ENCODE data around the gene HLA-G.

HLA-G gene

DNA sequence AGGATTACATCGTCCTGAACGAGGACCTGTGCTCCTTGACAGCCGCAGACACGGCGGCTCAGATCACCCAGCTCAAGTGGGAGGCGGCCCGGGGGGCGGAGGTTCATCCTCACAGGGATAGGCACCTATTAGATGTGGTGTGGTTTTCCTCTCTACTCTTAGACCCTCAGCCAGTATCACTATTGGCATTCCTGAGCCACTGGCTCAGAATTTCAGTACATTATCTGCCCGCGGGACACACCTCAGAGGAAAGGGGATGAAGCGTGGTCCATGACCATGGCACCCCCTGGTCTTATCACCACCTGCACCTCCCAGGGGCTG is 34.6 kb upstream of the HLA-G start:
- H4K20me1 ChIP-seq (ENCODE audit: insufficient read depth, low read length, poor library complexity, severe bottlenecking), result no peaks in the 10 kb centered on the region
- H3K9me2 ChIP-seq (replicated peaks; ENCODE audit: low read depth, low read length), result no peaks in the 10 kb centered on the region
- no peak overlapping the region for H2AFZ ChIP-seq (ENCODE audit: low read length)
- H3K4me2 ChIP-seq (ENCODE audit: low read depth, low read length, poor library complexity, severe bottlenecking), result no peak overlapping the region
- H3K79me2 ChIP-seq (ENCODE audit: insufficient read depth, low read length), result no peaks in the 10 kb centered on the region
- TF ChIP-seq, protein P1, sequence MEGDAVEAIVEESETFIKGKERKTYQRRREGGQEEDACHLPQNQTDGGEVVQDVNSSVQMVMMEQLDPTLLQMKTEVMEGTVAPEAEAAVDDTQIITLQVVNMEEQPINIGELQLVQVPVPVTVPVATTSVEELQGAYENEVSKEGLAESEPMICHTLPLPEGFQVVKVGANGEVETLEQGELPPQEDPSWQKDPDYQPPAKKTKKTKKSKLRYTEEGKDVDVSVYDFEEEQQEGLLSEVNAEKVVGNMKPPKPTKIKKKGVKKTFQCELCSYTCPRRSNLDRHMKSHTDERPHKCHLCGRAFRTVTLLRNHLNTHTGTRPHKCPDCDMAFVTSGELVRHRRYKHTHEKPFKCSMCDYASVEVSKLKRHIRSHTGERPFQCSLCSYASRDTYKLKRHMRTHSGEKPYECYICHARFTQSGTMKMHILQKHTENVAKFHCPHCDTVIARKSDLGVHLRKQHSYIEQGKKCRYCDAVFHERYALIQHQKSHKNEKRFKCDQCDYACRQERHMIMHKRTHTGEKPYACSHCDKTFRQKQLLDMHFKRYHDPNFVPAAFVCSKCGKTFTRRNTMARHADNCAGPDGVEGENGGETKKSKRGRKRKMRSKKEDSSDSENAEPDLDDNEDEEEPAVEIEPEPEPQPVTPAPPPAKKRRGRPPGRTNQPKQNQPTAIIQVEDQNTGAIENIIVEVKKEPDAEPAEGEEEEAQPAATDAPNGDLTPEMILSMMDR (conservative IDR thresholded peaks at IDR 0.05; ENCODE audit: low read length), result no peak
- TF ChIP-seq EZH2phosphoT487 (IDR thresholded peaks at IDR 0.05; ENCODE audit: borderline replicate concordance), result no peak
- H3K4me1 ChIP-seq (ENCODE audit: insufficient read depth, low read length, poor library complexity, severe bottlenecking), result no peaks in the 10 kb centered on the region
- no peaks in the 10 kb centered on the region for H3K36me3 ChIP-seq (ENCODE audit: insufficient read depth, low read length)
- no peak overlapping the region for H3K4me3 ChIP-seq (ENCODE audit: low read length, poor library complexity, severe bottlenecking)
- H3K27me3 ChIP-seq (ENCODE audit: insufficient read depth, low read length, poor library complexity, severe bottlenecking), result peaks cover 6% of the 10 kb centered on the region
- no peaks in the 10 kb centered on the region for H3F3A ChIP-seq (ENCODE audit: low read depth)
- no peaks in the 10 kb centered on the region for H3K9me3 ChIP-seq (ENCODE audit: insufficient read depth, low read depth, low read length)
- no peak overlapping the region for H3K9ac ChIP-seq (ENCODE audit: low read depth, low read length, poor library complexity, severe bottlenecking)

DNA sequence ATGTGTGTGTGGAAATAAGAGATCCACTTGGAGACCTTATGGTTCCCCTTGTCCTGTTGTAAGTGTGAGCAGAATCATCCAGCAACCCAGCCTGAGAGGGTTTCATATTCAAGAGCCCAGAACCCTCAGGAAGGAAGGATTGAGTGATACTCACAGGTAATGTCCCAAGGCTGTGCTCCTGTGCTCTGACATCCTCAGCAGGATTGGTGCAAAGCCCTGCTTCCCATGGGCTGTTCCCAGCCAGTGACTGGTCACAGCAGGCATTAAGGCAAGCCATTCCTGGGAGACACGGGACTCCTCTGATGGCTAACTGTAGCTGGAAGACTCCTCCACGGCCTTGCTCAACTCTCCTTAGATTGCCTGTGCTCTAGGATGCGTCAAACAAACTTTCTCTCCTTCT is 33.8 kb upstream of the HLA-G start:
- Histone ChIP-seq H3K4me3 (ENCODE audit: low read length, poor library complexity, severe bottlenecking) (no peak overlapping the region), H3K4me2 (ENCODE audit: low read depth, low read length, poor library complexity, severe bottlenecking) (no peak overlapping the region), H3K9ac (ENCODE audit: low read depth, low read length, poor library complexity, severe bottlenecking) (no peak overlapping the region), H4K20me1 (ENCODE audit: insufficient read depth, low read length, poor library complexity, severe bottlenecking) (no peaks in the 10 kb centered on the region), H2AFZ (ENCODE audit: low read length) (no peak overlapping the region), H3K9me3 (ENCODE audit: insufficient read depth, low read depth, low read length) (no peaks in the 10 kb centered on the region), H3K27me3 (ENCODE audit: insufficient read depth, low read length, poor library complexity, severe bottlenecking) (peaks cover 6% of the 10 kb centered on the region), H3K4me1 (ENCODE audit: insufficient read depth, low read length, poor library complexity, severe bottlenecking) (no peaks in the 10 kb centered on the region), H3F3A (ENCODE audit: low read depth) (no peaks in the 10 kb centered on the region), H3K9me2 (replicated peaks; ENCODE audit: low read depth, low read length) (no peaks in the 10 kb centered on the region), H3K36me3 (ENCODE audit: insufficient read depth, low read length) (no peaks in the 10 kb centered on the region), H3K79me2 (ENCODE audit: insufficient read depth, low read length) (no peaks in the 10 kb centered on the region)
- TF ChIP-seq, protein P1 (conservative IDR thresholded peaks at IDR 0.05; ENCODE audit: low read length), result no peak
- TF ChIP-seq EZH2phosphoT487 (IDR thresholded peaks at IDR 0.05; ENCODE audit: borderline replicate concordance), result no peak

DNA sequence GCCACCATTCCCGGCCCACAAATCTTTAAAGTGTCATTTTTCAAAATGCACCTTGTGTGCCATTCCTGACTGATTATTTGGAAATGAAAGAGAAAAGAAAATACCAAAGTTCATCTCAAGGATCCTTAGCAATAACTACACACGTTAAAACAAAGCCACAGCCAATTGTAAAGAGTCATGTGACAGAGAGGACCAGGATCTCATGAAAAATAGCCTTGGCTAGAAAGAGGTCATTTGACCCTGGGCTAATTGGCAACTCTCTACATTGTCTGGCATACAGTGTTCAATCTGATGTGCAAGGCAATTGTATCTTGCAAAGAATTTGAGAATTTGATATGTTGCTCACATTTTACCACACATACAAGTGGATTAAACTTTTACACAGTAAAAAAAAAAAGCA is 31.6 kb upstream of the HLA-G start:
- H3K4me3 ChIP-seq (ENCODE audit: low read length, poor library complexity, severe bottlenecking), result no peak overlapping the region
- H3K4me2 ChIP-seq (ENCODE audit: low read depth, low read length, poor library complexity, severe bottlenecking), result no peak overlapping the region
- TF ChIP-seq, protein P1 (conservative IDR thresholded peaks at IDR 0.05; ENCODE audit: low read length), result no peak
- TF ChIP-seq EZH2phosphoT487 (IDR thresholded peaks at IDR 0.05; ENCODE audit: borderline replicate concordance), result no peak
- H3K4me1 ChIP-seq (ENCODE audit: insufficient read depth, low read length, poor library complexity, severe bottlenecking), result no peaks in the 10 kb centered on the region
- no peaks in the 10 kb centered on the region for H3K9me3 ChIP-seq (ENCODE audit: insufficient read depth, low read depth, low read length)
- no peaks in the 10 kb centered on the region for H3K36me3 ChIP-seq (ENCODE audit: insufficient read depth, low read length)
- H2AFZ ChIP-seq (ENCODE audit: low read length), result no peak overlapping the region
- H3K9ac ChIP-seq (ENCODE audit: low read depth, low read length, poor library complexity, severe bottlenecking), result no peak overlapping the region
- H3K9me2 ChIP-seq (replicated peaks; ENCODE audit: low read depth, low read length), result no peaks in the 10 kb centered on the region
- no peaks in the 10 kb centered on the region for H4K20me1 ChIP-seq (ENCODE audit: insufficient read depth, low read length, poor library complexity, severe bottlenecking)
- peaks cover 6% of the 10 kb centered on the region for H3K27me3 ChIP-seq (ENCODE audit: insufficient read depth, low read length, poor library complexity, severe bottlenecking)
- H3F3A ChIP-seq (ENCODE audit: low read depth), result no peaks in the 10 kb centered on the region
- no peaks in the 10 kb centered on the region for H3K79me2 ChIP-seq (ENCODE audit: insufficient read depth, low read length)

Measured in Loucy (cell line).